HEK293T (cell line): ENCODE results near the gene MORF4L2.

Experiments
- FOXA1 ChIP-seq: fragments of 450-650 bp; IDR thresholded peaks from 2 replicates; pipeline ENCODE4 v1.6.1; 2016; ENCODE audit warnings: mild to moderate bottlenecking
- HDGF ChIP-seq: fragments of 450-650 bp; IDR thresholded peaks from 2 replicates; pipeline ENCODE4 v1.6.1; 2017; ENCODE audit warnings: antibody characterized with exemption, borderline replicate concordance

DNA sequence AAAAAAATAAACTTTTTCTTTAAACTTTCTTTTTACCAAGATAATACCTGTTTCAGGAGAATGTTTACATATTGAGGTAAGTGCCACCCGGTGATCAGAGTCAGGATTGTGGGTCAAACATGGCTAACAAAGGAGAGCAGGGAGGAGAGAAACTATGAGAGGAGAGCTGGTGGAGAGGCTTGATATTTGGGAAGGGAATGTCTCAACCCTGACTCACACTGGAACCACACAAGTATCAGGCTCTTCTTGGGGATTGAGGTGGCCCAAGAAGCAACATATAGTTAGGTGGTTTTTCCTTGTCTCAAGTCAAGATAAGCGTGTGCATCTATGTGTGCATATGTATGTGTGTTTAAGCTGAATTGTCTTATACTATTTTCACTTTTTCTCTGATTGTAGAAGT lies 51.1 kb downstream of the MORF4L2 start:
- TF ChIP-seq FOXA1 (no peak), HDGF (no peak)
